GM18868 (cell line): Measurements from ENCODE around the gene MBP.
"Not testable (repeated sequence)": the region's sequence is repeated elsewhere in the genome, so short reads cannot be mapped to it uniquely, and the experiment has no call there.

ENCODE experiments used
- ATAC-seq: cut with Tn5 transposase; IDR thresholded peaks from one replicate; pipeline ENCODE4 v1.9.1; 2021; ENCODE audit warnings: mild to moderate bottlenecking, moderate library complexity; ENCODE audit not compliant: unreplicated experiment

Gene MBP

GRCh38 chr18:76979111-76979751 is 153.4 kb downstream of the MBP start:
- no peak for ATAC-seq

GRCh38 chr18:76978616-76979015 is 154.0 kb downstream of the MBP start:
- no peak for ATAC-seq

- ATAC-seq, result no peak
Observed at GRCh38 chr18:76977684-76978232, 154.8 kb downstream of the MBP start.

- ATAC-seq, result no peak
Observed at GRCh38 chr18:76977108-76977621, 155.4 kb downstream of the MBP start.

- ATAC-seq, result no peak
Observed at GRCh38 chr18:76975577-76976110, 156.9 kb downstream of the MBP start.

GRCh38 chr18:76974386-76974785 is 158.2 kb downstream of the MBP start:
- ATAC-seq, result no peak

GRCh38 chr18:76973520-76974266 is 158.9 kb downstream of the MBP start:
- no peak for ATAC-seq

GRCh38 chr18:76972846-76973519 is 159.6 kb downstream of the MBP start:
- no peak for ATAC-seq

GRCh38 chr18:76972241-76972640 is 160.3 kb downstream of the MBP start:
- ATAC-seq, result no peak

GRCh38 chr18:76970770-76971559 is 161.6 kb downstream of the MBP start:
- no peak for ATAC-seq

GRCh38 chr18:76967721-76968472 is 164.7 kb downstream of the MBP start:
- ATAC-seq, result no peak

GRCh38 chr18:76967299-76967698 is 165.3 kb downstream of the MBP start:
- ATAC-seq, result not testable (repeated sequence)

- ATAC-seq, result peak; percentile 68
Observed at GRCh38 chr18:76965555-76966151, 166.9 kb downstream of the MBP start.

- peak; percentile 51 for ATAC-seq
Observed at GRCh38 chr18:76963936-76964335, 168.6 kb downstream of the MBP start.

- no peak for ATAC-seq
Observed at GRCh38 chr18:76962851-76963250, 169.7 kb downstream of the MBP start.

- no peak for ATAC-seq
Observed at GRCh38 chr18:76960528-76961035, 172.0 kb downstream of the MBP start.

GRCh38 chr18:76959605-76960004 is 173.0 kb downstream of the MBP start:
- ATAC-seq, result no peak

GRCh38 chr18:76958692-76959341 is 173.8 kb downstream of the MBP start:
- no peak for ATAC-seq
